H1 (cell line): Measurements from ENCODE around the gene PRXL2A. TPM values are rescaled to one million over a fixed set of nuclear protein-coding genes. Genes with fewer than 3 reads are reported as not detected.

Experiments used
- CEBPB ChIP-seq: IDR thresholded peaks from 2 replicates; pipeline ENCODE4 v1.6.1; 2012; ENCODE audit warnings: low read depth, low read length
- PHF8 ChIP-seq: fragments of 200-600 bp; sonication (generic); conservative IDR thresholded peaks from 2 replicates; pipeline ENCODE4 v1.7.1; 2012; ENCODE audit warnings: low read depth, mild to moderate bottlenecking, inconsistent platforms, low read length, moderate library complexity
- SRF ChIP-seq: IDR thresholded peaks from 2 replicates; pipeline ENCODE4 v1.6.1; 2011; ENCODE audit warnings: mild to moderate bottlenecking, low read depth, low read length, moderate library complexity
- SUZ12 ChIP-seq: fragments of 200-600 bp; sonication (generic); IDR thresholded peaks from 2 replicates; pipeline ENCODE4 v1.6.1; 2012; ENCODE audit warnings: mild to moderate bottlenecking, inconsistent platforms, low read length, moderate library complexity, mixed read lengths
- polyA plus RNA-seq, 7 experiments: library from polyadenylated mRNA; depleted of rRNA in 3 of 7; stranded (reverse) in 5 of 7; unstranded in 2 of 7; fragments of >200 nt in 5 of 7; fragments of 200-250 nt in 2 of 7; gene quantifications; 1 replicate in 5 of 7; 2 replicates in 1 of 7; 4 replicates in 1 of 7; pipeline versions ENCODE4 v1.2.1 to v1.2.3, GENCODE V29; 2011 to 2013; ENCODE audit warnings: missing spikeins in 2 of 7, mixed read lengths in 2 of 7
- total RNA-seq: library from RNA; stranded (reverse); fragmentation: NEBNext Ultra II Directional; extraction: Animal tissue kit (Norgen Biotek cat#: 25700); gene quantifications from 2 replicates; pipeline ENCODE4 v1.2.1, GENCODE V29; 2021

PRXL2A gene
- total and polyA plus RNA-seq, 2 of the 8 experiments (the other 6 are each of a cell fraction or from before 2014, with no cell fraction given) = 13.4 to 58.3 TPM

DNA sequence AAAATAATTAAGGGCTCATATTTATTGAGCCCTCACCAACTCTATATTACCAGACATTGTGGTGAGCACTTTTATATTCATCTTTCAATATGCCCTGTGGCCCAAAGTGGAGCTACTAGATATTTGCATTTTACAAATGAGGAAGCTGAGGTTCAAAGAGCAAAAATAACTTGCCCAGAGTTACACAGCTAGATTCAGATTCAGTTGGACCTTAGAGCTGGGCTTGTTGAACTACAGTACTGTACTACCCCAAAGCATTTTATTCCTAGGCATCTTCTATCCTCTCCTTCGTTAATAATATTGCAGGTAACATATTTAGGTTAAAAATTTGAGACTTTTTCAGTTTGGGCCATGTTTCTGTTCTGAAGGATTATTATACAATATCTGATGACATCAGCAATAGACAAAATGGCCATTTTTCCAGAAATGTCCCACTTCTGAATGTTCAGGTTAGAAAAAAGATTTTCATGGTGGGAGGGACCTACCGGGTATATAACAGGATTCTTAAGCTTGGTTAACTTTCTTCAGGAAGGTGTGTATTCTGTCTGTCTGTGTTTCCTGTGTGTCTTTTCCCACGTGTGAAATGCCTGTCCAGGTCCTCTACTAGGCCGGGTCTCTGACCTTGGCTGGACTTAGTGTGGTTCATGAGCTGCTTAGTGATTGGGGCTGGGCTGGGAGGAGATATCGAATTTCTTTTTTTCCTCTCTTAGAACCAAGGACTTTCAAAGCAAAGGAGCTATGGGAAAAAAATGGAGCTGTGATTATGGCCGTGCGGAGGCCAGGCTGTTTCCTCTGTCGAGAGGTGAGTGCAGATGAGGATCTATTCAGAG, 13.6 kb downstream of the PRXL2A start (continued):
- TF ChIP-seq SUZ12 (no peak), PHF8 (no peak), CEBPB (no peak), SRF (no peak)
